ENCODE results near the gene TMEM219. TPM values are rescaled to one million over a fixed set of nuclear protein-coding genes. Genes with fewer than 3 reads are reported as not detected.
A peak's percentile ranks its signal among the peaks of the same experiment; 100 is the strongest.

Gene TMEM219
- total and polyA plus RNA-seq, 9 of the 15 experiments (the other 6 are each of a cell fraction or from before 2014, with no cell fraction given) = 35.3 to 62.8 (median 55.5) TPM

DNA sequence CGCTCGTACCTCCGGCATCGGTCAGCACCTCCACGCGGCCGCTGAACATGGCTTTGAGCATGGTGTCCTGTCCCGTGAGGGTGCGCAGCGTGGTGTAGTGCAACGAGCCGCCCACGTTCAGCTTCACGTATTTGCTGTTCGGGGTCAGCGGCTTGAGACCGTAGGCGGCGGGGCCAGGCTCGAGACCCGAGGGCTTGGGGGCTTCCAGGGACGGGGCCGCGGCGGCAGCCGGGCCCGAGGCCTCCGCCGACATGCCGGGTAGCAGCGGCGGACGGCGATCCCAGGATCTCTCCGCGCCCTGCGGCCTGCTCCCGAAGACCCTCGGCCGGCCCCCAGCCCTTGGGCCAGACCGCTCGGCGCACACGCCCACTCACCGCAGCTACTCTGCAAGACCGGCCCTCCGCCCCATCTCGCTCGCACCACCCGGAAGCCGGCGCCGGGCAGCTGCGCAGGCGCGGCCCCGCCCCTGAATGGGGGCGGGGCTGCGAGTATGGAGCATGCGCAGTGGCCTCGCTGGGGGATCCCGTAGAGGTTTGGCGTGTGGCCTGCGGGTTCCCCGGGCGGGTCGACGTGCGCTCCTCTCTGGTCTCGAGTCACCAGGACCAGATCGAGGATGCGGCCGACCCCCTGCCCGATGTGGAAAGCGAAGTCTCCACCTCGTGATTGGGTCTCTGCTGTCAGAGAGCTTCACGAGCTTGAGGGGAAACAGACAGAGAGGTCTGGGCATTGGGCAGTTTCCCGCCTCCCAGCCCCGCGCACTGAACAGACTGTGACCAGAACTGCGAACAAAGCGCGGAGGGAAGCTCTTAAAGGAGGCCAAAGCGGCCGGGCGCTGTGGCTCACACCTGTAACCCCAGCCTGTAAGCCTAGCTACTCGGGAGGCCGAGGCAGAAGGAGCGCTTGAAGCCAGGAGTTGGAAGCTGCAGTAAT is 35.8 kb upstream of the TMEM219 start, which contains the start of gene KCTD13 (continued):
- TF ChIP-seq, protein P1, sequence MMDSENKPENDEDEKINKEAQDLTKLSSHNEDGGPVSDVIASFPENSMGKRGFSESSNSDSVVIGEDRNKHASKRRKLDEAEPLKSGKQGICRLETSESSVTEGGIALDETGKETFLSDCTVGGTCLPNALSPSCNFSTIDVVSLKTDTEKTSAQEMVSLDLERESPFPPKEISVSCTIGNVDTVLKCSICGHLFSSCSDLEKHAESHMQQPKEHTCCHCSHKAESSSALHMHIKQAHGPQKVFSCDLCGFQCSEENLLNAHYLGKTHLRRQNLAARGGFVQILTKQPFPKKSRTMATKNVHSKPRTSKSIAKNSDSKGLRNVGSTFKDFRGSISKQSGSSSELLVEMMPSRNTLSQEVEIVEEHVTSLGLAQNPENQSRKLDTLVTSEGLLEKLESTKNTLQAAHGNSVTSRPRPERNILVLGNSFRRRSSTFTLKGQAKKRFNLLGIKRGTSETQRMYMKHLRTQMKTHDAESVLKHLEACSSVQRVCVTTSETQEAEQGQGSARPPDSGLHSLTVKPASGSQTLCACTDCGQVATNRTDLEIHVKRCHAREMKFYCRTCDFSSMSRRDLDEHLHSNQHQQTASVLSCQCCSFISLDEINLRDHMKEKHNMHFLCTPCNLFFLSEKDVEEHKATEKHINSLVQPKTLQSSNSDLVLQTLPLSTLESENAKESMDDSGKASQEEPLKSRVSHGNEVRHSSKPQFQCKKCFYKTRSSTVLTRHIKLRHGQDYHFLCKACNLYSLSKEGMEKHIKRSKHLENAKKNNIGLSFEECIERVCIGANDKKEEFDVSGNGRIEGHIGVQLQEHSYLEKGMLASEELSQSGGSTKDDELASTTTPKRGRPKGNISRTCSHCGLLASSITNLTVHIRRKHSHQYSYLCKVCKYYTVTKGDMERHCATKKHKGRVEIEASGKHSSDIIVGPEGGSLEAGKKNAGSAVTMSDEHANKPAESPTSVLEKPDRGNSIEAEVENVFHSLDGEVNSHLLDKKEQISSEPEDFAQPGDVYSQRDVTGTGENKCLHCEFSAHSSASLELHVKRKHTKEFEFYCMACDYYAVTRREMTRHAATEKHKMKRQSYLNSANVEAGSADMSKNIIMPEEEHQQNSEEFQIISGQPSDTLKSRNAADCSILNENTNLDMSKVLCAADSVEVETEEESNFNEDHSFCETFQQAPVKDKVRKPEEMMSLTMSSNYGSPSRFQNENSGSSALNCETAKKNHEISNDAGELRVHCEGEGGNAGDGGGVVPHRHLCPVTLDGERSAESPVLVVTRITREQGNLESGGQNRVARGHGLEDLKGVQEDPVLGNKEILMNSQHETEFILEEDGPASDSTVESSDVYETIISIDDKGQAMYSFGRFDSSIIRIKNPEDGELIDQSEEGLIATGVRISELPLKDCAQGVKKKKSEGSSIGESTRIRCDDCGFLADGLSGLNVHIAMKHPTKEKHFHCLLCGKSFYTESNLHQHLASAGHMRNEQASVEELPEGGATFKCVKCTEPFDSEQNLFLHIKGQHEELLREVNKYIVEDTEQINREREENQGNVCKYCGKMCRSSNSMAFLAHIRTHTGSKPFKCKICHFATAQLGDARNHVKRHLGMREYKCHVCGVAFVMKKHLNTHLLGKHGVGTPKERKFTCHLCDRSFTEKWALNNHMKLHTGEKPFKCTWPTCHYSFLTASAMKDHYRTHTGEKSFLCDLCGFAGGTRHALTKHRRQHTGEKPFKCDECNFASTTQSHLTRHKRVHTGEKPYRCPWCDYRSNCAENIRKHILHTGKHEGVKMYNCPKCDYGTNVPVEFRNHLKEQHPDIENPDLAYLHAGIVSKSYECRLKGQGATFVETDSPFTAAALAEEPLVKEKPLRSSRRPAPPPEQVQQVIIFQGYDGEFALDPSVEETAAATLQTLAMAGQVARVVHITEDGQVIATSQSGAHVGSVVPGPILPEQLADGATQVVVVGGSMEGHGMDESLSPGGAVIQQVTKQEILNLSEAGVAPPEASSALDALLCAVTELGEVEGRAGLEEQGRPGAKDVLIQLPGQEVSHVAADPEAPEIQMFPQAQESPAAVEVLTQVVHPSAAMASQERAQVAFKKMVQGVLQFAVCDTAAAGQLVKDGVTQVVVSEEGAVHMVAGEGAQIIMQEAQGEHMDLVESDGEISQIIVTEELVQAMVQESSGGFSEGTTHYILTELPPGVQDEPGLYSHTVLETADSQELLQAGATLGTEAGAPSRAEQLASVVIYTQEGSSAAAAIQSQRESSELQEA (IDR thresholded peaks at IDR 0.05; ENCODE audit: low read depth) = no peak
- TF ChIP-seq SRF (CRISPR knock-in tag; IDR thresholded peaks at IDR 0.05) (no peak), SMAD1 (IDR thresholded peaks at IDR 0.05; ENCODE audit: low read depth, low read length, partially characterized antibody) (peak; percentile 18), GATAD2B (IDR thresholded peaks at IDR 0.05; ENCODE audit: borderline replicate concordance) (0 out of 2 replicates have a peak, but pooled peaks have one; percentile 49), PTRF (tag; IDR thresholded peaks at IDR 0.05) (no peak), ZNF212 (CRISPR knock-in tag; IDR thresholded peaks at IDR 0.05) (no peak), FIP1L1 (IDR thresholded peaks at IDR 0.05; ENCODE audit: low read depth, low read length, poor library complexity, severe bottlenecking) (peak; percentile 49), NCOA6 (IDR thresholded peaks at IDR 0.05) (no peak), ZNF584 (CRISPR knock-in tag; IDR thresholded peaks at IDR 0.05; ENCODE audit: low read depth) (no peak), KAT7 (CRISPR knock-in tag; IDR thresholded peaks at IDR 0.05; ENCODE audit: borderline replicate concordance) (no peak), WHSC1 (IDR thresholded peaks at IDR 0.05; ENCODE audit: low read length) (no peak), GATAD2A (IDR thresholded peaks at IDR 0.05) (no peak; the same call in 1 of the 2 replicates), SMAD2 (IDR thresholded peaks at IDR 0.05; ENCODE audit: low read depth, low read length) (no peak), COPS2 (conservative IDR thresholded peaks at IDR 0.05) (no peak), KLF1 (tag; IDR thresholded peaks at IDR 0.05) (no peak)
- TF ChIP-seq, protein P2, sequence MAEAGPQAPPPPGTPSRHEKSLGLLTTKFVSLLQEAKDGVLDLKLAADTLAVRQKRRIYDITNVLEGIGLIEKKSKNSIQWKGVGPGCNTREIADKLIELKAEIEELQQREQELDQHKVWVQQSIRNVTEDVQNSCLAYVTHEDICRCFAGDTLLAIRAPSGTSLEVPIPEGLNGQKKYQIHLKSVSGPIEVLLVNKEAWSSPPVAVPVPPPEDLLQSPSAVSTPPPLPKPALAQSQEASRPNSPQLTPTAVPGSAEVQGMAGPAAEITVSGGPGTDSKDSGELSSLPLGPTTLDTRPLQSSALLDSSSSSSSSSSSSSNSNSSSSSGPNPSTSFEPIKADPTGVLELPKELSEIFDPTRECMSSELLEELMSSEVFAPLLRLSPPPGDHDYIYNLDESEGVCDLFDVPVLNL (CRISPR knock-in tag; IDR thresholded peaks at IDR 0.05; ENCODE audit: low read depth) = no peak
- TF ChIP-seq, protein P3, sequence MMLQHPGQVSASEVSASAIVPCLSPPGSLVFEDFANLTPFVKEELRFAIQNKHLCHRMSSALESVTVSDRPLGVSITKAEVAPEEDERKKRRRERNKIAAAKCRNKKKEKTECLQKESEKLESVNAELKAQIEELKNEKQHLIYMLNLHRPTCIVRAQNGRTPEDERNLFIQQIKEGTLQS (IDR thresholded peaks at IDR 0.05) = no peak
- TF ChIP-seq, protein P3 (CRISPR knock-in tag; conservative IDR thresholded peaks at IDR 0.05) = no peak
